Uterus (tissue), 2 donors: ENCODE results near the gene MALT1.

Experiments used
- CTCF ChIP-seq, 4 experiments: fragments of 200-600 bp in 2 of 4; fragments of 450-650 bp in 2 of 4; sonication (generic) in 2 of 4; IDR thresholded peaks; one replicate each; pipeline ENCODE4 v1.5.1; 2016 to 2019; ENCODE audit warnings: antibody characterized with exemption in 4 of 4, mild to moderate bottlenecking in 2 of 4, moderate library complexity in 1 of 4
- POLR2A ChIP-seq, 2 donors: fragments of 450-650 bp; IDR thresholded peaks; one replicate each; pipeline ENCODE4 v1.6.1; 2016; ENCODE audit warnings: antibody characterized with exemption in 2 of 2, mild to moderate bottlenecking in 1 of 2, moderate library complexity in 1 of 2

GRCh38 chr18:58640891-58641610 lies 30.2 kb upstream of the MALT1 start:
- TF ChIP-seq CTCF (IDR thresholded peaks at IDR 0.05) (no peak), POLR2A (IDR thresholded peaks at IDR 0.05) (no peak)
